Mesodermal cell (in vitro differentiated cells): ENCODE results near the gene EREG.
A peak's percentile ranks its signal among the peaks of the same experiment; 100 is the strongest.
"Not testable (repeated sequence)": the region's sequence is repeated elsewhere in the genome, so short reads cannot be mapped to it uniquely, and the experiment has no call there.

ENCODE experiments used
- H3K27ac ChIP-seq: 2 replicates; pipeline ENCODE4 v1.7.0; 2013; ENCODE audit warnings: mild to moderate bottlenecking, low read depth, low read length, moderate library complexity; ENCODE audit not compliant: severe bottlenecking
- H3K36me3 ChIP-seq: 2 replicates; pipeline ENCODE4 v1.7.1; 2013; ENCODE audit warnings: mild to moderate bottlenecking, low read length, moderate library complexity; ENCODE audit not compliant: control insufficient read depth, insufficient read depth
- H3K4me1 ChIP-seq: one replicate; pipeline ENCODE4 v1.7.1; 2013; ENCODE audit warnings: mild to moderate bottlenecking, low read length; ENCODE audit not compliant: insufficient read depth, control insufficient read depth, poor library complexity, severe bottlenecking
- H3K4me3 ChIP-seq: 2 replicates; pipeline ENCODE4 v1.7.0; 2013; ENCODE audit warnings: low read length, control low read depth, mild to moderate bottlenecking; ENCODE audit not compliant: insufficient read depth, poor library complexity, severe bottlenecking; ENCODE audit errors: extremely low read depth
- H3K9me3 ChIP-seq: 2 replicates; pipeline ENCODE4 v1.7.1; 2013; ENCODE audit warnings: mild to moderate bottlenecking, low read length, moderate library complexity; ENCODE audit not compliant: control insufficient read depth
- WGBS, 2 experiments: methylation state at CpG; one replicate each; pipeline ENCODE4 v1.1.5; 2013; ENCODE audit warnings: missing lambda C conversion rate in 2 of 2; ENCODE audit not compliant: insufficient coverage in 2 of 2; 5-methylcytosine and 5-hydroxymethylcytosine counted together

EREG gene

GRCh38 chr4:74387790-74388189 is 22.8 kb downstream of the EREG start:
- WGBS, 2 experiments = no CpG with 5 or more reads among the region's 2 CpGs
- Histone ChIP-seq H3K27ac (no peak overlapping the region), H3K4me1 (no peaks in the 10 kb centered on the region), H3K9me3 (no peaks in the 10 kb centered on the region), H3K36me3 (no peaks in the 10 kb centered on the region), H3K4me3 (no peak overlapping the region)

- H3K36me3 ChIP-seq = no peaks in the 10 kb centered on the region
- WGBS, 2 experiments = 100% methylated on average over 1 of the region's 1 CpG; no CpG with 5 or more reads in 1 of the 2 experiments
- H3K27ac ChIP-seq = no peak overlapping the region
- H3K4me1 ChIP-seq = peaks cover under 1% of the 10 kb centered on the region
- no peak overlapping the region for H3K4me3 ChIP-seq
- H3K9me3 ChIP-seq = no peaks in the 10 kb centered on the region
Observed at GRCh38 chr4:74389494-74389893, 24.5 kb downstream of the EREG start.

GRCh38 chr4:74390677-74391076 is 25.7 kb downstream of the EREG start:
- Histone ChIP-seq H3K9me3 (no peaks in the 10 kb centered on the region), H3K27ac (no peak overlapping the region), H3K4me1 (peaks cover 10% of the 10 kb centered on the region), H3K4me3 (no peak overlapping the region), H3K36me3 (no peaks in the 10 kb centered on the region)
- no CpG with 5 or more reads among the region's 2 CpGs for WGBS, 2 experiments

GRCh38 chr4:74391346-74391745 is 26.4 kb downstream of the EREG start:
- H3K27ac ChIP-seq = no peak overlapping the region
- no peaks in the 10 kb centered on the region for H3K36me3 ChIP-seq
- no peaks in the 10 kb centered on the region for H3K9me3 ChIP-seq
- peaks cover 11% of the 10 kb centered on the region for H3K4me1 ChIP-seq
- H3K4me3 ChIP-seq = no peak overlapping the region

DNA sequence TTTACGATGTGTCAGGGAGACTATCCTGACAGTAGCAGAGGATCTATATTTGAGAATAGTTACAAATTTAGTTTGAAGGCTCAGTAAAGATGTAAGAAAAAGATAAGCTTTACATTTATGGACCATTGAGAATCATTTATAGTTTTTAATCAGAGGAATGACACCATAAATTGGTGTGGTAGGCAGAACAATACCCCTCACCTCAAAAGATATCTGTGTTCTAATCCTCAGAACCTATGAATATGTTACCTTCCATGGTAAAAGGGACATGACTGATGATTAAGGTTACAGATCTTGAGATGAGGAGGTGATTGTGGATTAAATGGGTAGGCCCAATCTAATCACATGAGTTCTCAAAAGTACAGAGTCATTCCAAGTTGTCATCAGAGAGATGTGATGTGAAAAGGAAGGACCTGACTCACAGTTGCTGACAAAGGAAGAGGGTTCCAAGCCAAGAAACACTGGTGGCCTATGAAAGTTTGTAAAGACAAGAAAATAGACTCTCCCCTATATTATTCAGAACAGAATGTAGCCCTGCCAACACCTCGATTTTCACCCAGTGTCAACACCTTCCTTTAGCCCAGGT is 27.0 kb downstream of the EREG start:
- no peak overlapping the region for H3K4me3 ChIP-seq
- WGBS, 2 experiments = 100% methylated on average over 1 of the region's 2 CpGs
- no peaks in the 10 kb centered on the region for H3K36me3 ChIP-seq
- no peak overlapping the region for H3K27ac ChIP-seq
- no peaks in the 10 kb centered on the region for H3K9me3 ChIP-seq
- peaks cover 11% of the 10 kb centered on the region for H3K4me1 ChIP-seq

- H3K4me3 ChIP-seq = no peak overlapping the region
- no peaks in the 10 kb centered on the region for H3K36me3 ChIP-seq
- H3K9me3 ChIP-seq = no peaks in the 10 kb centered on the region
- H3K27ac ChIP-seq = peak overlapping the region; percentile 37
- peaks cover 11% of the 10 kb centered on the region for H3K4me1 ChIP-seq
- WGBS, 2 experiments = 84 to 85% methylated on average over 5 of the region's 5 CpGs
Observed at GRCh38 chr4:74394476-74395136, 29.7 kb downstream of the EREG start.

DNA sequence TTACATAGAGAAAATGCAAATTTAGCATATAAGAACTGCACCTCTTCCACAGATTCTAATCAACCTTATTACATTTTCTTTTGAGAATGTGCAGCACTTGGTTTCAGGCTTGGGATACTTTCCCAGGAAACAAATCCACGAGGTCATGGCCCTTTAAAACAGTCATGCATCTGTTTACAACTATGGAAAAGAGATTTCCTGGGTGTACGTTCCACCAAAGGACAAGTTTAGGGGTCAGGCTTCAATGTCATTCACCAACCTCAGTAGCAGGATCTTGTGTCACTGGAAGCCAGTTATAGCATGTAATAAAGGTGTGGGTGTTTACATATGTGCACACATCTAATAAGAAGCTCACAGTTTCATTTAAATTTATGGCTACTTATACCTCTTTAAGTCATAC is 30.7 kb downstream of the EREG start:
- WGBS, 2 experiments = 94 to 100% methylated on average over 1 to 2 of the region's 2 CpGs
- Histone ChIP-seq H3K4me3 (no peak overlapping the region), H3K27ac (peak overlapping the region; percentile 36), H3K9me3 (no peaks in the 10 kb centered on the region), H3K4me1 (peaks cover 11% of the 10 kb centered on the region), H3K36me3 (no peaks in the 10 kb centered on the region)

DNA sequence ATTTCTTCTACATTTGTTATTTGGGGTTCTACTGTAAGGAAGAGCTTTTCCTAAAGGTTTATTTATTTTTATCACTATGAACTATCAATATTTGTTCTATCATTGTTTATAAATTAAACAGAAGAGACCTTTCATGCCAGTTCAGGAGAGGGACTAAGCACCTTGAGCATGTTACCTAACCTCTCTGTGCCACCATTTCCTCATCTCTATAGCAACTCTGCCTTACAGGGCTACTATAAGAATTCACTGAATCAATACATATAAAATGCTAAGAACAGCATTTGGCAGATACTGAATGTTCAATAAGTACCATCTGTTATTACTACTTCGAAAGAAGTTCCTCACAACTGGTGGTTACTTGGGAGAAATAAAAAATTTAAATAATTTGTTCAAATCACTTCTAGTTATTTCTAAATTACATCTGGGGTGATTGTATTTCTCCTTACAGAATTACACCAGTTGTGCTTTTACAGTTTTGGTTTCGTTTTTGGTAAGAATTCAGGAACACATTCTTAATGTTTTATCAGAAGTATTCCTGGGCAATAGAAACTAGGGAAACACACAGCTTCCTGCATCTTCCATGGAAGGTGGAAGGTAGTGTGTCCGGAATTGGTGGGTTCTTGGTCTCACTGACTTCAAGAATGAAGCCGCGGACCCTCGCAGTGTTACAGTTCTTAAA is 32.9 kb downstream of the EREG start:
- Histone ChIP-seq H3K4me3 (no peak overlapping the region), H3K36me3 (no peaks in the 10 kb centered on the region), H3K27ac (no peak overlapping the region), H3K4me1 (peaks cover 11% of the 10 kb centered on the region), H3K9me3 (no peaks in the 10 kb centered on the region)
- 40 to 60% methylated on average over 1 of the region's 6 CpGs for WGBS, 2 experiments

GRCh38 chr4:74398894-74399589 is 34.1 kb downstream of the EREG start:
- H3K27ac ChIP-seq, H3K9me3 ChIP-seq, H3K4me3 ChIP-seq, H3K36me3 ChIP-seq: not testable (repeated sequence)
- 90 to 94% methylated on average over 9 to 17 of the region's 32 CpGs for WGBS, 2 experiments
- peaks cover 11% of the 10 kb centered on the region for H3K4me1 ChIP-seq

DNA sequence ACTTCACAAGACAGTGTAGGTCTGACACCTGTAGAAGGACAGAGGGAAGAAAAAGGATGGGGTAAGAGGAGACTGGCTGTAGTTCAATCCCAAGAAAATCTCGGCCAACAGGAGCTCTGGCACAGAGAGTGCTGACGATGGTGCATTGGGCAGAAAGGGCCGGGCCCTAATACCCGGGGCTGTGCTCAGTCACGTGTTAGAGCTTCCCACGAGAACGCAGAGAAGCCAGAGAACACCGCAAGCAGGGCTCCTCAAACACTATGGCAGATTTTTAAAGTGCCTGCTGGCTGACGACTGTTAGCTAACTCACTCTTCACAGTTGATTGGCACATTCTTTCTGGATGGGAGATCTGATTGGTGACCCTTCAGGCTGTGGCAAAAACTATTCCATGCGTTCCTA is 35.5 kb downstream of the EREG start:
- WGBS, 2 experiments = 87 to 93% methylated on average over 9 of the region's 10 CpGs
- Histone ChIP-seq H3K27ac (no peak overlapping the region), H3K9me3 (no peaks in the 10 kb centered on the region), H3K4me1 (peaks cover 3% of the 10 kb centered on the region), H3K36me3 (no peaks in the 10 kb centered on the region), H3K4me3 (no peak overlapping the region)
